Dedifferentiated amniotic fluid mesenchymal stem cell (primary cell): ENCODE data around the gene NAP1L1.

ENCODE experiments used
- DNase-seq: peaks from one replicate; pipeline ENCODE4 v3.0.0-alpha.2; 2016; ENCODE audit errors: extremely low spot score

The NAP1L1 gene

DNA sequence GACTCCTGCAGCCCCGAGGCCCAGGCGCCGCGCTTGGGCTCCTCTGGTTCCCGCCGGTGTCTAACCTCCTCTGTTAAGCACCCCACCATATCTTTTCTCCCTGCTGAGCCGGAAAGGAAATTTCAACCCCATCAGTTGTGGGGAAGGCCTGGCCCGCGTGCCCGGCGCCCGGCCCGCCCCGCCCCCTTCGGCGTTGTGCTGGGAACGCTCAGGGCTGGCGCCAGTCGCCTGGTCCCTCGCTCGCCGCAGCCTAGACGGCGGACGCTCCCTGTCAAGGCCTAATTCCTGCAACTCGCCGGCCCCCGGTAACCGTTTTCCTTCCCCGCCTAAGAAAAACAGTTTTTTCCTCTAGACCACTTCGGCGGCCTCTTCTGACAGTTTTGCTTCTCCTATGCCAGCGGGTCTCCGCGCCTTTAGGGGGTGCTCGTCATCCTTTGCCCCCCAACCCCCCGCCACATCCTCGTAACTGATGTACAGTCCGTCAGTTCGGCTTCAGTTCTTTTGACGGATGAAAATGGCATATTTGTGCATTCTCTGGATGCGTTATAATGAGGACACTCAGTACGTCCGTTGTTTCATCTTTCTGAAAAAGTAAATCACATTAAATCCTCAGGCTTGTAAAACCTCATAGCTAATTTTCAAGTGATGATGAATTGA lies 506 bp upstream of the NAP1L1 start:
- no peak for DNase-seq

DNA sequence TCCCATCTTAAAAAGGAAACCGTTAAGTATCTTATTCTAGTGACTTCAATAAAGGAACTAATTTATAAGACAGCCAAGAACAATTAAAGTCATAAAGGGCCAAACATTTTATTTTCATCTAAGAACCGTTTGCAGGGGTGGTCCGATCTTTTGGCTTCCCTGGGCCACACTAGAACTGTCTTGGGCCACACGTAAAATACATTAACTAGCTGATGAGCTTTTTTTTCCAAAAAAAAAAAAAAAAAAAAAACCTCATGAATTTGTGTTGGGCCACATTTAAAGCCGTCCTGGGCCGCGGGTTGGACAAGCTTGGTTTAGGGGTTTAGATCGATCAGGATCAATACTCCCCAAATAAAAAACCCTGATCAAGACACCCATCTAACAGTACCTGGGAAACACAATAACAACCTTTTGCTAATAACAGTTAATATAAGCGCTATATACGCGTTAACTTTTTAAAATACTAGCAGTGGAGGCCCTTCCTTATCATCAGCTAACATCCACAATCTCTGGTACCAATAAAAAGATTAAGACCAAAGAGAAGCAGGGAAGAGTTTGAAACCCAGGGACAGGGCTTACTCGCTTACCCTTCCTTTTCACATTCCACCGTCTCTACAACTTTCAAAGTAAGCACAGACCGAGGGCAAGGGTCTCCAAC lies 1.1 kb downstream of the NAP1L1 start:
- no peak for DNase-seq

GRCh38 chr12:76081909-76082308 lies 2.6 kb downstream of the NAP1L1 start:
- DNase-seq: no peak

- no peak for DNase-seq
These were observed 3.6 kb downstream of the NAP1L1 start for GRCh38 chr12:76080729-76081415.

DNA sequence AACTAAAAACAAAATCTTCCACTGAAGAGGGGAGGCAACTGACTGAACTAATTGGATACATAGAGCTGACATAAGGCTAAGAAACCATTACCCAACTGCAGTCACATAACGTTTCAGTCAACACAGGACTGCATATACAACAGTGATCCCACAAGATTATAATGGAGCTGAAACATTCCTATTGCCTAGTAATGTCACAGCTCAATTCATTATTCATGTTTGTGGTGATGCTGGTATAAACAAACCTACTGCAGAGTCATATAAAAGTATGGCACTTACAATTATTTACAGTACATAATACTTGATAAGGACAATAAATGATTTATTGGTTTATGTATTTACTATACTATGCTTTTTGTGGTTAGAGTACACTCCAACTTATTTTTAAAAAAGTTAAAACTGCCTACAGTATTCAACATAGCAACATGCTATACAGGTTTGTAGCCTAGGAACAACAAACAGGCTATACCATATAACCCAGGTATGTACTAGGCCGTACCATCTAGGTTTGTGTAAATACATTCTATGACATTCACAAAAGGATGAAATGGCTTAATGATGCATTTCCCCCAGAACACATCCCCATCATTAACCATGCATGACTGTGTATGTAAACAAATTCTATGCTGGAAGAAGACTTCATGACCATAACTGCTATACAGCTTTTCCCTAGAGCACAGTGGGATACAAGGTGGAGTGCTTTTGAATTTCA lies 4.3 kb downstream of the NAP1L1 start:
- no peak for DNase-seq

DNA sequence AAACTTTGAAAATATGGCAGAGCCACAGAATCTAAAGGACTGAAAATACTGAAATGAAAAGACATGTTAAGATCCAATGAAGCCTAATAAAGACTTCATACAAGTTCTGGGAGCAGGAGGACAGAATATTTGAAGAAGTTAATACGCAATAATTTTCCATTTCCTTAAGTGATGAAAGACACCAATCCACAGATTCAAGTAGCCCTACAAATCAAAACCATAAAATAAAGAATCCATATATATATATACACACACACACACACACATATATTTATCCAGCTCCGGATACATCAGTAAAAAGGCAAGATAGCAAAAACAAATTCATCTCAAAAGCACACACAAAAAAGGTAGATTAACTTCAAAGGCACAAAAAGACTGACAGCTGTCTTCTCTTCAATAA lies 5.7 kb downstream of the NAP1L1 start:
- DNase-seq: no peak

DNA sequence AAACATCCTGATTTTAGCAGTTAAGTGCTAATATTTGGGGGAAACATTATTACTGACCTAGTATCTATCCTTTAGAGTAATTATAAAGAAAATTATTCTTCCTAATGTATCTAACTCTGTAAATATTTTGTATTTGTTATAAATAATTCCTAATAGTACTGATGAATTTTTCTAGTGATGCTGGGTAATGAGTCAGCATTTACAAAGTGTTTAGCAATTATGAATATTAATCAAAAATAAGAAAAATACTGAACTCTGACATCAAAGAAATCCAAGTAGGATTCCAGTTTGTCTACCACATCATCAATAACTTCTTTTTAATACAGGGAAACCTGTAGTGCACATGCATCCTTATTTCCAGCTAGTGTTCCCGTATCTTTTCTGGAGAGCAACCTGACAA lies 9.0 kb downstream of the NAP1L1 start:
- DNase-seq: no peak

GRCh38 chr12:76074701-76075336 lies 9.7 kb downstream of the NAP1L1 start:
- DNase-seq: no peak

DNA sequence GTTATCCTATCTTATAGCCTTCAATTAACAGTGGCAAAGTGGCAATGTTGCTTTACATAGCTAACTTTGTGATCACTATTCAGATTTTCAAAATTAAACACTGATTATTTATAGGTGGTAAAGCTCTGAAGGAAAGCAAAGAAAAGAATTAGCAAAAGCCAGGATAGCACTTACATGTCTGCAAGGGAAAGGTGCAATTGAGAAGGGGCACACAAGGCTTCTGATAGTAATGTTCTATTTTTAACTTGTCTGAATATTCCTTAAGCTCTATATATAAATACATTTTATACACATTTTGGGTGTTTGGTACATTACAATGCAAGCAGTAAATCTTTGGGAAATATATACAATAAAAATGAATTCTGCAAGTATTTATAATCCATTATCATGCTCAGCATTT lies 10.9 kb downstream of the NAP1L1 start:
- DNase-seq: no peak

- no peak for DNase-seq
These were observed 11.9 kb downstream of the NAP1L1 start for GRCh38 chr12:76072568-76072967.

- DNase-seq: no peak
These were observed 15.1 kb downstream of the NAP1L1 start for GRCh38 chr12:76069339-76069738.

GRCh38 chr12:76065917-76066316 lies 18.6 kb downstream of the NAP1L1 start:
- no peak for DNase-seq

- no peak for DNase-seq
These were observed 19.6 kb downstream of the NAP1L1 start for GRCh38 chr12:76064904-76065303.

DNA sequence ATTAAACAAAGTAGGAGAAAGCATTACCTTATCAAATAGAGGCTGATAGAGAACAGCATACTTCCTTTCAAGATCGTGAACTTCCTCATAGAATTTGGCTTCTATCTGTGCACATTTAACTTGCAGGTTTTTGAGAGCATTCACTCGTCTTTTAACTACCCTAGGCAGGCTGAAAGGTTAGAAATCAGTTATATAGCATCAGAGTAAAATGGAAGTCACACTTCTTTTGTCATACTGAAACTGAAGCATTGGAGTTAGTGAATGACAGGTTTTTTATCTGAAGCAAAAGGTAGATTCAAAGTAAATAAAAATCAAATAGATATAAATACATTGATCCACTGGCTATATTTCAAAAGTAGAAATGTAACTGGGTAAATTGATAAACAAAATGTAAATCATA lies 24.4 kb downstream of the NAP1L1 start:
- DNase-seq: no peak

DNA sequence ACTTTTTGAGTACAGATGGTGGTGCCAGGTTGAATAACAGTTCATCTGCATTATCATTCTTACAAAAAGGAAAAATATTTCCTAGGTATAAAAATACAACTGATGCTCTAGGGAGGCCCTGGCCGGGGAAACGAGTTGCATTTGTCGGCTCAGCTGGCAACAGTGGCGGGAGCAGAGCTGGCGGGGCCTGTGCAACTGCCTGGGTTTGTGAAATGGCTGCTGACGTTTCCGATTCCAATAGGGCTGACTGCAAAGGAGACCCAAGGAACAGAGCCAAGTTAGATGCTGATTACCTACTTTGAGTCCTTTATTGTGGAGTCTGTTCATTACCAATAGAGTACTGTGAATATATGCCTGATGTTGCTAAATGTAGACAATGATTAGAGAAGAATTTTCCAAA lies 27.2 kb downstream of the NAP1L1 start:
- no peak for DNase-seq

GRCh38 chr12:76055393-76055792 lies 29.1 kb downstream of the NAP1L1 start:
- no peak for DNase-seq

- no peak for DNase-seq
These were observed 34.8 kb downstream of the NAP1L1 start for GRCh38 chr12:76049575-76050251.

DNA sequence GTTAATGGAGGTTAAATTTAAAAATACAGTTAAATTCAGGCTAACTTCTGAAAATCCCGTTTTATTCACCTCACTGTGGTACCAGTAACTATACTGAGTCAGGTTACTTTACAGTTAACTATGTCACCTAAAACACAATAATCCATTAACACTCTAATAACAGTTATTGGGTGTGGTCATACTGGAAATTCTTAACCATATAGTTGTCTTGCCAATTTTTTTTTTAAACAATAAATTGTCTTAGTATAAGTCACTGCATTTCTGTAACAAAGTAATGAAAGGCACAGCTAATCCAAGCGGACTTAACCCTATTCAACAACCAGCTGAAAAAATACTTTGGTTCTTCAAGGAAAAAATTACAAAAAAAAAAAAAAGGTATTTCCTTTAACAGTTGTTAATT lies 36.7 kb downstream of the NAP1L1 start:
- no peak for DNase-seq

GRCh38 chr12:76047060-76047459 lies 37.4 kb downstream of the NAP1L1 start:
- DNase-seq: no peak

DNA sequence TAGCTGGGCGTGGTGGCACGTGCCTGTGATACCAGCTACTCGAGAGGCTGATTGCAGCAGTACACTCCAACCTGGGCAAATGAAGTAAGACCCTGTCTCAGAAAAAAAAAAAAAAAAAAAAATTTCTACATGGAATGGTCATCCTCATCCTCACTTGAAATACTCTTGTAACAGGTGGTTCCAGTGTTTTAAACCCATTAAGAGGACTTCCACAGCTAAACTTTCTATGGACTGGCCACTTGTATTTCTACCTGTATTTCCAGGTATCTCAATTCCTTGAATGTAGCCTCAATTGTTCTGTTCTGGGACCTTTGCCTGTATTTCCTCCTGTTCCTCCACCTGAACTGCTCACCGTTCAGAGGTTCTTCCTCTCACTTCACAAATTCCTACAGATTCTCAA lies 41.1 kb downstream of the NAP1L1 start:
- DNase-seq: no peak

- no peak for DNase-seq
These were observed 42.3 kb downstream of the NAP1L1 start for GRCh38 chr12:76042147-76042546.

DNA sequence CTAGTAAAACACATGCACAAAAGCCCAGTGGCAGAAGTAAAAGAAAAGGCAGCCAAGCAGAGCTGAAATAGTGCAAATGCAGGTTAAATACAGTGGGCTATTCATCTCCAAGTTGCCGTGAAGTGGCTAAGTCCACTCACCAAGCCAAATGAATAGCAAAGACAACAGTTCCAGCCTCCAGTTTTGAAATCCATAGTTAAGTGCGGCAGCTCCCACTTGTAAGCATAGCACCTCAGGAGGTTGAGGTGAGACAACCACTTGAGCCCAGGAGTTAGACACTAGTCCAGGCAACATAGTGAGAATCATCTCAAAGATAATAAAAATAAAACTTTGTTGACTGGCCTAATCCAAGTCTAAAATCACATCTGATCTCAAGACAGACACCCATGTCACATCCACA lies 43.1 kb downstream of the NAP1L1 start:
- no peak for DNase-seq
